ENCODE data around the gene GNAO1.

The GNAO1 gene

DNA sequence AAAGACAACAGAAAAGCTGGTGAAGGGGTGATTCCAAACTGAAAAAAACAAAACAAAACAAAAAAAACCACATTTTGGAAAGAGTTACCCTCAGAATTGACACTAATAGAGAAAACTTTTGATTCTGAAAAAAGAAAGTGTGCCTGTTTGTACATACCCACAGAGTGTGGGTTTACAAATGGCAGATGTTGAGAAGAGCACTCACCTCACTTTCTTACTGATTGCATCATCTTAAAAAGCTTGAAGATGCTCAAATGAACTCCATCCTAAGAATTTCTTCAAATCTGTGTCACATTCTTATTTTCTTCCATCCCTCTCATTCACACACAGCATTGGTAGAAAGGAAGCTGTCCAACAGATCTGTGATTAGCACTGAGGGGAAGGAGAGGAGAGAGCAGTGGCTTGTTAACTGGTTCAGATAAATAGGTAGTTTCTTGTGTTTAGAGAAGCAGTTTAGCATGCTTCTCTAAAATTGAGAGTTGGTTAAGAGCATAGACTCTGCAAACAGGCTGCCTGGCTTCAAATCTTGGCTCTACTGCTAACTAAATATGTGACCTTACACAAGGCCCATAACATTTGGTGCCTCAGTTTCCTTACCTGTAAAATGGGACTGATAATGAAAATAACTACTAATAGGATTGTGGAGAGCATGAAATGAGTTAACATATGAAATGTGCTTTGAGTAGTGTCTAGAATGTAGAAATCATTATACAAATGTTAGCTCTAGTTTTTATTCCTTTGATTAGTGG lies 6.9 kb downstream of the GNAO1 start:
- no peak for DNase-seq (ENCODE audit: low read depth in 2 of 3, low spot score in 1 of 3)

DNA sequence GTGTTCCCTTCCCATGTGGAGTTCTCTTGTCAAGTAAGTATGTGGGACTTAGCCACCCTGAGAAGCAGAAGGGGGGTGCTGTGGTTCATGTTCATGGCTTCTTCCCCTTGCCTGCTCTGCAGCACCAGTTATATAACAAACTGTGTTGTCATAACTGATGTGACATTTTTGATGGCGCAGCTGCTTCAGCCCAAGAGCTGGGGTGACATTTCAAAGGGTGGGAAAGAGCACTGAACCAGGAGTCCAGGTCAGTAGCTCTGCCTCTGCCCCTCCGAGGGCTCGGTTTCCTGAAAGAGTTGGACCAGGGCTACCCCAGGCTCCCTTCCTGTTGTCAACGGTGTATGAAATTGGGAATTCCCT lies 7.4 kb downstream of the GNAO1 start:
- no peak for DNase-seq (ENCODE audit: low read depth in 2 of 3, low spot score in 1 of 3)

- peak in 1 of 3 donors; percentile 41 for DNase-seq (ENCODE audit: low read depth in 2 of 3, low spot score in 1 of 3)
Measured at GRCh38 chr16:56199164-56199563, 7.9 kb downstream of the GNAO1 start.

GRCh38 chr16:56201030-56201429 lies 9.7 kb downstream of the GNAO1 start:
- no peak for DNase-seq (ENCODE audit: low read depth in 2 of 3, low spot score in 1 of 3)

DNA sequence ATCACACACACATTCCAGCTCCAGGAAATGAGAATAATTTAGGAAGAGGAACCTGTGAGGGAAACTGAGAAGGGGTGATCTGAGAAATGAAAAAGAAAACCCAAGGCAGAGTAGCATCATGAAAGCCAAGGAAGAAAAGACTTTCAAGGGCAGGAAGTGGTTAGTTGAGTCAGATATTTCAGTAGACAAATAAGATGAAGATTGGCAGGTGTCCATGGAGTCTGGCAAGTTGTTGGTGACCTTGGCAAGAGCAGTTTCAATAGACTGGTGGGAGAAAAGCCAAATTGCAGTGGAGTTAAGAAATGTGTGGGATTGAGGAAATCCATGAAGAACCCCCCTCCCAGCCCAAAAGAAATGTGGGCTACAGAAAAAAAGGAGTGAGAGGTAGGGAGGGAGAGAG lies 10.7 kb downstream of the GNAO1 start:
- DNase-seq (ENCODE audit: low read depth in 2 of 3, low spot score in 1 of 3) = peak in 1 of 3 donors; percentile 36

- peak; percentile 53 to 55 (median 55) for DNase-seq (ENCODE audit: low read depth in 2 of 3, low spot score in 1 of 3)
Measured at GRCh38 chr16:56203052-56203451, 11.8 kb downstream of the GNAO1 start.

GRCh38 chr16:56204816-56205215 lies 13.5 kb downstream of the GNAO1 start:
- DNase-seq (ENCODE audit: low read depth in 2 of 3, low spot score in 1 of 3) = no peak

DNA sequence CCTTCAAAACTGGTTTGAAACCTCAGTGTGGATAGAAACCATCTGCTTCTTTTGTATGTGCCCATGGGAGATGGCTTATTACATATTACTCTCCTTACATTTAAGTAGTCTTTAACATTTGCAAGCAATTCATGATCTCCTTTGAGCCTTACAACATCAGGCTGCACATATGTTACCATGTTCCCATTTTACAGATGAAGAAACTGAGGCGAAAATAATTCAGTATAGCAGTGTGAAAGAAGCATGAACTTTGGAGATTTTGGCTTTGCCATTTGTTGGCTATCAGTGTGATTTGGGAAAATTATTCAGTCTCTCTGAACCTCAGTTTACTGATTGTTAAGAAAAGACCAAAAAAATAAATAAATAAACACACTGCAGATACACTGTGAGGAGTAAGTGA lies 15.7 kb downstream of the GNAO1 start:
- no peak for DNase-seq (ENCODE audit: low read depth in 2 of 3, low spot score in 1 of 3)

- DNase-seq (ENCODE audit: low read depth in 2 of 3, low spot score in 1 of 3) = no peak
Measured at GRCh38 chr16:56207421-56207820, 16.1 kb downstream of the GNAO1 start.

GRCh38 chr16:56211435-56211981 lies 20.2 kb downstream of the GNAO1 start:
- no peak for DNase-seq (ENCODE audit: low read depth in 2 of 3, low spot score in 1 of 3)

DNA sequence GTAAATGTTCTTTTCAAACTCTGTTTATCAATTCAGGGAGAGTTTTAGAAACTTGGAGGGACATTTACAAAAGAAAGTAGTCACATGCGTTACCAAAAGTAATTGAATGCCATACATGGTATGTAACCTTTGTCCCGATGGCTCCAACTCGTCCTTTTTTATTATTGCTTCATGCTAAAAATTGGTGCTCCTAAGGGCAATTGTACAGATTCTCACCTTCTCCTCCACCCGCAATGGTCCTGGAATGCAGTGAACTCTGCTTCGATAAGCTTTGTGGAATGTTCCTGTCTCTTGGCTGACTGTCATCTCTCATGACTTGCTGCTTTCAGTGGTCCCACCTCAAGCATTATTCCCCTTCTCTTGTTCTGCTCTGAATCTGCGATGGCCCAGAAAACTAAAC lies 20.9 kb downstream of the GNAO1 start:
- no peak for DNase-seq (ENCODE audit: low read depth in 2 of 3, low spot score in 1 of 3)

- DNase-seq (ENCODE audit: low read depth in 2 of 3, low spot score in 1 of 3) = no peak
Measured at GRCh38 chr16:56221995-56222394, 30.7 kb downstream of the GNAO1 start.

GRCh38 chr16:56222474-56222997 lies 31.2 kb downstream of the GNAO1 start:
- no peak for DNase-seq (ENCODE audit: low read depth in 2 of 3, low spot score in 1 of 3)

- DNase-seq (ENCODE audit: low read depth in 2 of 3, low spot score in 1 of 3) = no peak
Measured at GRCh38 chr16:56225017-56225742, 33.9 kb downstream of the GNAO1 start.

DNA sequence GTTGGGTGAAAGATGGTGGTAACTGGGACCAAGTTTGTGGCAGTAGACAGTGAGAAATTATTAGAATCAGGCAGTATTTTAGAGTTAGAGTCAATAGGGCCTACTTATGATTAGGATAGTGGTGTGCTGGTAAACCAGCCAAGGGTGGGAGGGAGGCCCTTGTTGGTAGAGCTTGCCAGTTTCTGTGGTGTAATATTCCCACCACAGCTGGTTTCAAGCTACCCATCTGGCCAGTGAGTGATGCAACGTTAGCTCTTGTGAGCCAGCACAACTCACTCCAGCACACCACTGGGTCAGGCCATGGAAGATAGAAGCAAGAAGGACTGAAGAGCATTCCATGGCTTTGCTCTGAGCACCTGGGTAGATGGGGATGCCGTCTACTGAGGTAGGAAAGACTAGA lies 34.9 kb downstream of the GNAO1 start:
- DNase-seq (ENCODE audit: low read depth in 2 of 3, low spot score in 1 of 3) = no peak

DNA sequence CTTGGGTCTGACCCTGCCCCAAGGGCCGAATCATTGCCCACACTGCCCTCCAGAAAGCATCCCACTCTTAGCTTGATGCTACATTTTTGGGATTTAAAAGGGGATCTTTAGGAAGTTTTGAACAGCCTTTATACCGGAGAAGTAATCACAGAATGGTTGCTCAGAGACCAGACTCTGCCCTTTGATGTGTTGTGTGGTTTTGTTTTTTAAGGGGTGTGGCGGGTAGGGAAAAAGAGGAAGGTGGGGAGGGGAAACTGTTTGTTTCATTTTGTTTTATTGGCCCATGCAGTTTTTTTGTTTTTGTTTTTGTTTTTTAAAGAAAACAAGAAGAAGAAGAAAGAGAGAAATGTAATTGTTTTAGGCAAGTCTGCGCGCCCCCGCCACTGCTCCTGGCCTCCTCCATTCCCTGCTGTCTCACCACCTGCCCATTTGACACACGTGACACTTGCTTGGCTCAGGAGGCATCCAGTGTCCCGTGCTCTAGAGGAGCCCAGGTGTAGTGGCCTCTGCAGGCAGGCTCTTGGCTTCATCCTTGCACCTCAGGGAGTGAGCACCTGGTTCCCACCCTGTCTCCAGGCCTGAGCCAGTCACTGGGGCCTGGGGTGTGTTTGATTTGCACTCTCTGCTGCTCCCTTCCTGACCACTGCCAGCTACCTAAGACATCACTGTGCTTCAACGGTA lies 35.7 kb downstream of the GNAO1 start:
- no peak for DNase-seq (ENCODE audit: low read depth in 2 of 3, low spot score in 1 of 3)

- DNase-seq (ENCODE audit: low read depth in 2 of 3, low spot score in 1 of 3) = no peak
Measured at GRCh38 chr16:56227936-56228335, 36.6 kb downstream of the GNAO1 start.

DNA sequence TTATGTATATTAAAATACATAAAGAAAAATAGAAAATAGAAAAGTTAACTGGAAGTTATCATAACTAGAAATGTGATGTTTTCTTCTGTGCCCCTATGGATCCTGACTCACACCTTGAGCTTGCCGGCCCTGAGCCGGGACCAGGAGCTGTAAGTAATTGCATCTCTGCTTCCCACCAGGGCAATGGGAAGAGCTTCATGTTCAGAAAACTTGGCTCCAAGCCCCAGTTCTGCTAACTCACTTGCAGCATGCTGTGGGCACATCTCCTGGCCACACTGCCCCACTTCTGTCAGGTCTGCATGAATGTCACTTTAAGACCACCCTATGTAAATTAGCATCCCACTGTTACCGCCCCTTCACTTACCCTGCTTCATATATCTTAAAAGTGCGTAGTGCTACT lies 37.2 kb downstream of the GNAO1 start:
- no peak for DNase-seq (ENCODE audit: low read depth in 2 of 3, low spot score in 1 of 3)

GRCh38 chr16:56233795-56234566 lies 42.7 kb downstream of the GNAO1 start:
- no peak for DNase-seq (ENCODE audit: low read depth in 2 of 3, low spot score in 1 of 3)

GRCh38 chr16:56234737-56235136 lies 43.4 kb downstream of the GNAO1 start:
- no peak for DNase-seq (ENCODE audit: low read depth in 2 of 3, low spot score in 1 of 3)

GRCh38 chr16:56237451-56237930 lies 46.2 kb downstream of the GNAO1 start:
- DNase-seq (ENCODE audit: low read depth in 2 of 3, low spot score in 1 of 3) = no peak

All from stimulated activated CD4-positive, alpha-beta T cell treated with anti-CD3 and anti-CD28 coated beads, Interleukin-12 subunit alpha, Interleukin-12 subunit beta, amount 100 ng/mL, for 48 hours (primary cell).